HG02798 (cell line): ENCODE results near the gene MACO1.
"Not testable (repeated sequence)": the region's sequence is repeated elsewhere in the genome, so short reads cannot be mapped to it uniquely, and the experiment has no call there.

ENCODE experiments used
- ATAC-seq: cut with Tn5 transposase; IDR thresholded peaks from one replicate; pipeline ENCODE4 v1.9.1; 2021; ENCODE audit warnings: mild to moderate bottlenecking; ENCODE audit not compliant: unreplicated experiment, poor library complexity

The MACO1 gene

DNA sequence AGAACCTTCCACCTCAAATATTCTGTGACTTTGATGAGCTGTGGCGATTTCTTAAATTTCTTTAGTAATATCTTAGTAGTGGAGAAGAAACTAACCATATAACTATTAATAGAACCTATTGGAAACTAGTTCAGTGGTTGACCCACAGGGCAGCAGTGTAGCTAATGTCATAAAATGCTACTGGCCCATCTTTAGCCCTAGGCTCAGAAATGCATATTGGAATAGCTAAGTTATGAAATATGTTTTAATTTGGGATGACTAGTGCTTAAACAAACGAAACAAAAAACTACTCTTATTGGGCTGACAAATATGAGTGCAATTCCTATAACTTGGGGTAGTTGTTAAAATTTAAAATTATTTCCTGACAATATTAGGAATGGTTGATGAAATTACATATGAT, 20.2 kb downstream of the MACO1 start:
- no peak for ATAC-seq

- ATAC-seq, result no peak
Measured at GRCh38 chr1:25451908-25452307, 21.2 kb downstream of the MACO1 start.

DNA sequence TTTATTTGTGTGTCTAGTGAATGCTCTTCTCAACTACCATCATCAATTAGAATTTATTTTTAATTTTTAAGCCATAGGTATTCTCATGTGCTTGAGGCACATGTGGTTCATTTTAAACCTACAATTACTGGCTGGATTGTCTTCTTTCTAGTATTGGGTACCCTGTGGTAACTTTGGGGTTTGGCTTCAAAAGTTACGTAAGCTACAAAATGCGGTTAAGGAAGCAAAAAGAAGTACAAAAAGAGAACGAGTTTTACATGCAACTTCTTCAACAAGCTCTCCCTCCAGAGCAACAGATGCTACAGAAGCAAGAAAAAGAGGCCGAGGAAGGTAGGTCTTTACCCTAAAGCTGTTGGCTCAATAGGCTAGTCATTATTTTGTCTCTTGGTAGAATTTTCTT, 25.8 kb downstream of the MACO1 start:
- no peak for ATAC-seq

- ATAC-seq, result no peak
Measured at GRCh38 chr1:25458541-25459298, 28.0 kb downstream of the MACO1 start.

DNA sequence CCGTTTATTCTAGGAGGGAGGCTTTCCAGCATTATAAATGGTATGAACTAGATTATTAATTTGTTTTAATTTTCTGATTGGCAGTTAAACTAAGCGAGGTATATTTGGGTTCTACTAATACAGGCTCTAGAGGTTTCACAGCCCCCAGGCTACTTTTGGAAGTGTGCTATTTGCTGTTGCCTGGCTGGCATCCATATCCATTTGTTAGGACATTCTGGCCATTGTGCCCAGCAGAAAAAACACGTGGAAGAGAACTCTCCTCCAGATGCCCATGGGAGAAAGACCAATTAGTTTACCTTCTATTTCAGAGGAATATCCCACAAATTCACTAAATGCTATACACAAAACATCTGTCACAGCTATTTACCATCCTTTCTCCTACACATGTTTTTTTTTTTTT, 29.3 kb downstream of the MACO1 start:
- no peak for ATAC-seq

- not testable (repeated sequence) for ATAC-seq
Measured at GRCh38 chr1:25460816-25461215, 30.1 kb downstream of the MACO1 start.

DNA sequence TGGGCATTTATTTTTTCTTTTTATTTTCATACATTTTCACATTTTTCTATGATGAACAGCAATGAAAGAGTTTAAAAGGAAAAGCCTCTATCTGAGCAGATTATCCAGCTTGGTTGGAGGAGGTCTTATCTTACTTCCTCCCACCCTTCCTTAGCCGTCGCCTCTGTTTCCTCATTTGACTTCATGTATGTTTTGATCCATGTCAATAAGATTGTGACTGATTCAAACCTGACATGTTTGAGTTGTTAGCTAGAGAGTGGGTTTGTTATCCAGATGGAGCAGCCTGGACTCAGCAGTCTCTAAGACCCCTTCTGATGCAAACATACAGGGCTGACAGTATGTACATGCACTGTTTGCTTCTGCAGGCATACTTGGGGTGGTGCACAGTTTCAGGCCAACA, 31.2 kb downstream of the MACO1 start:
- no peak for ATAC-seq

GRCh38 chr1:25462732-25463131, 32.0 kb downstream of the MACO1 start:
- no peak for ATAC-seq

GRCh38 chr1:25467193-25467592, 36.5 kb downstream of the MACO1 start:
- no peak for ATAC-seq

DNA sequence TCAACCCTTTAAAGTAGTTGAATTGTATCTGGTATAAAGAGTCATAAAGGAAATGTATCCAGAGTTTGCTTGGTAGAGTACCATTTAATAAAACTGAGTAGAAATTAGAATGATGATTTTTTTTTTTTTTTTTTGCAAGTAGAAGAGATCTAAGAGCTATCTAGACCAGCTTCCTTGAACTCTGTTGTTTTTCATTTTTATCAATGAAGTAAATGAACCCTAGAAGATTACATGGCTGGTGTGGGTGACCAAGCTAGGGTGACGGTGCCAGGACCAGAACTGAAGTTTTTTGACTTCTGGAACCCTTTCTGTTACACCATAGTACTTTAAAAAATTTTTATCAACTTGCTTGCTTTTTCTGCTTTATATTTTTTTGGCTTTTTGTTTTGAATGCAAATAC, 36.9 kb downstream of the MACO1 start:
- no peak for ATAC-seq

GRCh38 chr1:25468033-25468432, 37.3 kb downstream of the MACO1 start:
- ATAC-seq, result no peak

DNA sequence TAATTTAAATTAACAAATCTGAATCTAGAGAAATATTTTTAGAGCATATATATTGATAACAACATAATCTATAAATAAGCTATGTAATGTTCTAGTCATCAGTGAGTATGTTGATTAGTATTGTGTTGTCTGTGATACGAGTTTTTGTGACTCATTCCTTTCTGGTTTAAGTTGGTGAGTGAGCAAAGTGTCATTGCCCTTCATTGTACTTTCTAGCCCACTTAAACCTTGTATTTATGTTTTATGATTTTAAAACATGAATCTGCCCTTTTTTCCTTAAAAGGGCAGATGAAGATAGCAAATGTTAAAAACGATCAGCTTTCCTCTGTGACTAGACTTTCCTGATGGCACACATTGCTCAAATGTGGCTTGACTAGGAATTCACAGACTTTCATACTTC, 38.5 kb downstream of the MACO1 start:
- no peak for ATAC-seq

GRCh38 chr1:25472471-25472870, 41.8 kb downstream of the MACO1 start:
- ATAC-seq, result peak; percentile 66

DNA sequence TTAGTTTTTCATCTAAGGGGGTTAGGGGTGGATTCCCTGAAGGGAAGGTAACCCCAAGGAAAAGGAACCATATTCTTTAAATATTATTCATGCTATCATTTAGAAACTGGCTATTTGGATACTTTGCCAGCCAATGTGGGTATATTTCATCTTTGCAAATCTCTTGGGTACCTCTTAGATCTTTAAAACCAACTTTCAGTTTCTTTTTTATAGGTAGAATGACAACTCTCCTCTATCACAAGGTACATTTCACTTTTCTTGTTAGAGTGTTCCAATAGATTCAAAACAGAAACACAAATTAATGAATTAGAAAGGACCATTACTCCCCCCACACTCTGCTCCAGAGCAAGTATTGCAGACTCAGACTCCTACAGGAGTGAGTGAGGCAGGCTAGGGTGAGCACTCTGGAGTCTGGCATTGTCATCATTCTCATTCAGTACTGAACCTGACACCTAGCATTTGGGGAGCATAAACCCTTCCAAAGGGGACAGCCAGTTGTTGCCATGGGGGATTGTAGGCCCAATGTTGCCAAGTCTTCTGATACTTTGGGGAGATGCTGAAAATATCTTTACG, 43.0 kb downstream of the MACO1 start:
- no peak for ATAC-seq

DNA sequence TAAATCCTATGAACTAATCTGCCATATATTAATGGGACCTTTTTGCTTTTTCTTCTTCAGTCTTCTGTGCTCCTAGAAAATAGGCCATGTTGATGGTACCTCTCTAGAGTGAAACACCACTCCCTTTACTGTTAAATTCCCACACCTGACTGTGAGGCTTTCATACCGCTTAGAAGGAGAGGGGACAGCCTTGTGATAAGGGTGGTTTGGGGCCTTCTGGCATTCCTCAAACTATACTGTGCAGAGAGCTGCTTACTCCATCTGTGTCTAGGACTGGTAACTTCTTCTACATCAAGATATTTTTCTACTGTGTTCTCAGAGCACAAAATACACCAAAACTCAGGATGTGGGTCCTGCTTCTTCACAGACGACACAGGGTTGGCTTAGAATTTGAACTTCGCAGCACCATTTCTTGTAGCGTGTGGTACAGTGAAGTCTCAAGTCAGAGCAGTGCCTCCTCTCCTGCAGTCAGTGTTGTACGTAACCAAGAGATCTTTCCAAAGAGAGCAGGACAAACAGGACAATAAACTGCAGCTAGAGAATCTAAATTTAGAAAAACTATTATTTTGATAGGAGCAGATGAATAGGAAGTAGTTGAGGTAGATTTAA, 43.8 kb downstream of the MACO1 start:
- ATAC-seq, result no peak

DNA sequence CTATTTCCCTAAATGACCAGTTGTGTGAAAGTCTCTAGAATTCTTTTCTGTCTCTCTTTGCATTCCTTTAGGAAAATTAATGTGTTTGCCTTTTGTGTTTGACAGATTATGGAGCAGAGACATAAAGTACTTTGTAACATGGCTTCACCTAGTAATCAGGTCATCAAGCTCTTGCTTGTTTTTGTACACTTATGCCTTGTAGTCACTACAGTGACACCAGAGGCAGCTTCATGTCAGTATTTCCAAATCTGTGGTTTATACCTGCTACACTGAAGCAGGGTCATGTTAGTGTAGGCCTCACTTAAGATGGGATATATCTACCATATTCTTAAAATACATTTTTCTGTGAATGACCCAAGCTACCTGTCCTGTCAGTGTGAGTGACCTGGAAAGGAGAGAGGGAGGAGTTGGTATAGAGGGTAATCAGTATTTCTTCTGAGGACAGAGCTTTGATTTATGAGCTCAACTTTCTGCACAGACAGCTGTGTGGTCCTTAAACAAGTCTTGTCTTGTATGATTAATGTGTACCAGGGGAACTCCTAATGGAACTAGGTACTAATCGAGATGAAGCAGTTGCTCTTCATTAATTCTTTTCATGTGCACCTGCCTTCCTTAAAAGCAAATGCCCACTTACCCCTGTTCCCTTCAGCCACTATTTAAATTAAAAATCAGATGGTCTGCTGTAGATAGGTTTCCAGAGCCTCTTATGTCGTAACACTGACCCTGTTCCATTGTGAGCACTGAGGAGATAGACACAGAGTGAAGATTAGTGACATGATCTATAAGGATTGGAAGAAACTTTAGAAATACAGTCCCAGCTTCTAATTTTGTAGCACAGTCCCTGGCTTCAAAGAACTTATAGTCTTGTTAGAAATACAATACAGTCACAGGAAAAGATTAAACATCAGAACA, 45.7 kb downstream of the MACO1 start:
- ATAC-seq, result no peak

GRCh38 chr1:25477448-25478034, 46.8 kb downstream of the MACO1 start:
- ATAC-seq, result no peak

- no peak for ATAC-seq
Measured at GRCh38 chr1:25478633-25479032, 47.9 kb downstream of the MACO1 start.

DNA sequence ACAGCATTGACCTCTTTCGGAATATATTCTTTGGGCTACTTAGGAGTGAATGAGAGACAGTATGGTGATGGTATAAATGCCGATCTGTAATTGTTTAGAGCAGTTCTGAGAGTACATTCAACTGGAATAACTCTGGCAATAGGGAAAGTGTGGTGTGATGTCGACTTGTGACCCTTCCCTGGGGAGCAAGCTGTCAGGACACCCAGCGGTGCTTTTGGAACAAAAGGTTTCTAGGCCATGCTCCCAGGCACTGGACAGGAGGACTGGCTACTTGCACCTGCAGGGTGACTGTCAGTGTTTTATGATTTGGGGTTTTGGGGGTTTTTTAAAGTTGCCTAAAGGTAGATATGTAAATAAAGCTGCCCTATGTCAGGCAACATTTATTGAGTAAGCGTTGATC, 50.9 kb downstream of the MACO1 start:
- no peak for ATAC-seq

GRCh38 chr1:25482211-25482610, 51.5 kb downstream of the MACO1 start:
- no peak for ATAC-seq
